ENCODE measurements around the gene E2F4.

E2F4 gene

GRCh38 chr16:67191995-67192681 is at the start of gene E2F4:
TSS of gene E2F4 (plus strand) at chr16:67192155. CDS start at chr16:67192228, 73 bp downstream.
- peak; percentile 91 for DNase-seq (ENCODE audit: low read depth)

- no peak for DNase-seq (ENCODE audit: low read depth)
Observed at GRCh38 chr16:67142342-67142741, 49.6 kb upstream of the E2F4 start.

GRCh38 chr16:67144943-67145342 is 47.0 kb upstream of the E2F4 start:
- no peak for DNase-seq (ENCODE audit: low read depth)

- no peak for DNase-seq (ENCODE audit: low read depth)
Observed at GRCh38 chr16:67145746-67146145, 46.2 kb upstream of the E2F4 start.

GRCh38 chr16:67146523-67147357 is 45.2 kb upstream of the E2F4 start:
- peak; percentile 30 for DNase-seq (ENCODE audit: low read depth)

- no peak for DNase-seq (ENCODE audit: low read depth)
Observed at GRCh38 chr16:67147437-67148140, 44.4 kb upstream of the E2F4 start.

GRCh38 chr16:67148221-67148620 is 43.7 kb upstream of the E2F4 start:
- no peak for DNase-seq (ENCODE audit: low read depth)

- DNase-seq (ENCODE audit: low read depth) = no peak
Observed at GRCh38 chr16:67148656-67149275, 43.2 kb upstream of the E2F4 start.

GRCh38 chr16:67149276-67150046 is 42.5 kb upstream of the E2F4 start:
- no peak for DNase-seq (ENCODE audit: low read depth)

- peak; percentile 76 for DNase-seq (ENCODE audit: low read depth)
Observed at GRCh38 chr16:67150047-67150832, 41.7 kb upstream of the E2F4 start.

GRCh38 chr16:67150833-67151396 is 41.0 kb upstream of the E2F4 start, which contains the start of gene B3GNT9:
TSS of gene B3GNT9 (minus strand) at chr16:67150998. CDS start at chr16:67150485, 513 bp downstream.
- DNase-seq (ENCODE audit: low read depth) = peak; percentile 71

GRCh38 chr16:67151431-67152097 is 40.4 kb upstream of the E2F4 start:
- no peak for DNase-seq (ENCODE audit: low read depth)

GRCh38 chr16:67154578-67155294 is 37.2 kb upstream of the E2F4 start:
- DNase-seq (ENCODE audit: low read depth) = no peak

GRCh38 chr16:67155295-67156142 is 36.4 kb upstream of the E2F4 start:
- DNase-seq (ENCODE audit: low read depth) = peak; percentile 57

GRCh38 chr16:67156143-67156844 is 35.7 kb upstream of the E2F4 start:
- DNase-seq (ENCODE audit: low read depth) = no peak

- DNase-seq (ENCODE audit: low read depth) = no peak
Observed at GRCh38 chr16:67157106-67157748, 34.7 kb upstream of the E2F4 start.
